ENCODE results near the gene GJD2.

DNA sequence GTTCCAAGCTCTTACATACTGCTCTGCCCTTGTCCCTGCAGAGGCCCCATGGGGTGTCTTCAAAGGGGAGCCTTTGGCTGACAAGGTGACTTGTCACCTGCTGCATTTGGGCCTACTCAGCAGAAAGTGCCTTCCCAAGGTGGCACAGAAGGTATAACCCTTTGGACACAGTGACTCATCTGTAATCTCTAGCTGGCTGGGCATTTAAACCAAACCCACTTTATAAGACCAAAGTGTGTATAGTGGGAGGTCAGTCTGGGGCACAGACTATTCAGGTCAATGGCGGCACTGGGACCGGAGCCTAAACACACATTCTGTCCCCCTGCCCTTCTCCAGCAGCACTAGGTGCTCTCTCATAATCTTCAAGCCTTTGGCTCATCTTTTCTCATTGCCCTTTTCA is 35.1 kb downstream of the GJD2 start:
- TF ChIP-seq EZH2phosphoT487 (IDR thresholded peaks at IDR 0.05; ENCODE audit: insufficient read depth, low read depth): no peak
- TF ChIP-seq EZH2 (IDR thresholded peaks at IDR 0.05; ENCODE audit: insufficient read depth, poor library complexity, severe bottlenecking): no peak

All from GM23248 (cell line).